Mucosa of rectum (tissue), 2 donors: ENCODE data around the gene IRF2BPL.

Experiments
- H3K27ac ChIP-seq, 2 donors: one replicate each; pipeline ENCODE4 v1.7.0; 2013; ENCODE audit warnings: inconsistent platforms in 2 of 2, low read depth in 2 of 2, low read length in 2 of 2
- H3K27me3 ChIP-seq, 2 donors: one replicate each; pipeline ENCODE4 v1.7.0; 2013; ENCODE audit warnings: low read length in 2 of 2; ENCODE audit not compliant: control insufficient read depth in 2 of 2, insufficient read depth in 2 of 2
- H3K36me3 ChIP-seq, 2 donors: one replicate each; pipeline ENCODE4 v1.7.0; 2013; ENCODE audit warnings: low read length in 2 of 2; ENCODE audit not compliant: control insufficient read depth in 2 of 2, insufficient read depth in 2 of 2
- H3K4me1 ChIP-seq, 2 donors: one replicate each; pipeline ENCODE4 v1.7.0; 2013; ENCODE audit warnings: low read length in 2 of 2, mild to moderate bottlenecking in 1 of 2; ENCODE audit not compliant: control insufficient read depth in 2 of 2, insufficient read depth in 2 of 2
- H3K4me3 ChIP-seq, 2 donors: one replicate each; pipeline ENCODE4 v1.7.0; 2013; ENCODE audit warnings: low read length in 2 of 2
- H3K9ac ChIP-seq, 2 donors: one replicate each; pipeline ENCODE4 v1.7.0; 2013; ENCODE audit warnings: low read length in 2 of 2, low read depth in 1 of 2, mild to moderate bottlenecking in 1 of 2
- H3K9me3 ChIP-seq, 2 donors: one replicate each; pipeline ENCODE4 v1.7.0; 2013; ENCODE audit warnings: low read length in 2 of 2; ENCODE audit not compliant: control insufficient read depth in 2 of 2
- donor health status: healthy.
- donor health status: Normal muscosa, but diverticular disease.

IRF2BPL gene

DNA sequence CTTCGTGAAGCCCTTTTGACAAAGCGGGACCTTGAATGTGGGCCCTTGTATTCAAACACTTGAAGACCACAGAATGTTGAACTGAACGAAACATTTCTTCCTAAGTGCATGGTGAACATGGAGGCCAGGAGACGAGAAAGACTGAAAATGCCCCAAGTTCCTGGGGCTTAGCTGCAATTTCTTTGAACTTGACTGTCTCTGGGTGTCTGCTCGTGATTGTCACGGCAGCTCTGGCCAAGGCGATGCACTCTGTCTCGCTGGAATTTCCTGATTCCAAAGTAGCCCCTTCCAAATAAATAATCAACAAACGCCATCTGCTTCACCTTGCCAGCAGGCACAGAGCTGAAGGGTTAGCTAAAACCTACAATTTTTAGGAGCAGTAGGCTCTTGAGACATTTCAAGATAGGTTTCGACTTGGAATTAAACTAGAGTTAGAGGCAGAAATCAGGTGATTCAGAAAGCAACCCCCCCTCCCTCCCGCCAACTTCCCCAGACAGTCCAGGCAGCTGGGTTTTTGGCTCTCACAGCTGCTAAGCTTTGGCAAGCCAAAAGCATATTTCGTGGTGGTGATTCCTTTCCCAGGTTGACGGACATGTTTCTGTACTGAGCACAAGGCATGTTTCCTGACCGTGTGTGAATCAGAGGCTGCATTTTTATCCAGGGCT is 13.5 kb upstream of the IRF2BPL start:
- H3K4me1 ChIP-seq: peaks cover 66 to 73% of the 10 kb centered on the region in 2 donors
- H3K27ac ChIP-seq: peak overlapping the region; percentile 88 to 95
- H3K4me3 ChIP-seq: no peak overlapping the region
- no peaks in the 10 kb centered on the region for H3K27me3 ChIP-seq
- H3K36me3 ChIP-seq: no peaks in the 10 kb centered on the region
- H3K9me3 ChIP-seq: no peaks in the 10 kb centered on the region
- H3K9ac ChIP-seq: peak overlapping the region; percentile 15 to 48

DNA sequence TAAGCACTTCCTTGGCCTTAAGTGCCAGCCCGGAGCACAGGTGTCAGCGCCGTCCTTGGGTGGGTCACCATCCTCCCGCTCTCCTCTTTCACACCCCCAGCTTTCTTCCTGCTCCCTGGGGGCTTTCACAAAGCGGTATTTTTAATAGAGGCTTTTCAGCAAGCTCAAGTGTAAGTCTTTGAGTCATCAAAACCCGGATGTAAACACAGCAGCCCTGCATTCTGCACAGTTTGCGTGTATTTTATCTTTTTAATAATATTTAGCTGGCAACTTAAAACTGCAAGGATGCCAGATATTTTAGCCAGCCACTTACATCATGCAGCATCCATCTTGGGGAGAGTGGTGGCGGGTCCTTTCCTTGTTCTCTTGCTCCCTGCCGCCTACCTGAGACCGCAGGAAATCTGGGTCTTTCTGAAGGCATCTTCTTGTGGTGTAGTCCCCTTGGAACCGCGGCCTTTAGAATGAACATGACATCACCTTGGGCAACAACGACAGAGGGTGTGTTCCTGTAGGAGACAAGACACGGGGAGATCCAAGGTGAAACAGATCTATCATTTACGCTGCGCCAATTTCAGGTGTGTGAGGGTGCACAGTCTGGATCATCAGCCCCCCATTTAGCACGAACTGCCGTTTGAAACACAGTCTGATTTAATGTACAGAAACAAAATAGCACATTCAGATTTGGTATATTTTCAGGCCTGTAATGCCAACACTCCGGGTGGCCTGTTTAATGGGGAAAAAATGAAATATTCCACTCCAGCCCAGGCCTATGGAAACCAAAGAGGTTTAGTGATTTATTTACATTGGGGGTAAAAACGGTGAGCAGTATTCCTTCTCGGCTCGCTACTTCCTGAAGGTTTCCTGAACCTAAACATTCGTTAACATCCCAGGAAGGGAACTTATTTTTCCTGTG is 12.5 kb upstream of the IRF2BPL start:
- Histone ChIP-seq H3K27ac (peak overlapping the region; percentile 88 to 95), H3K4me3 (peak overlapping the region; percentile 59 to 65), H3K36me3 (no peaks in the 10 kb centered on the region), H3K9me3 (no peaks in the 10 kb centered on the region), H3K4me1 (peaks cover 61 to 72% of the 10 kb centered on the region in 2 donors), H3K9ac (peak overlapping the region; percentile 48 to 68), H3K27me3 (no peaks in the 10 kb centered on the region)

- no peaks in the 10 kb centered on the region for H3K27me3 ChIP-seq
- no peaks in the 10 kb centered on the region for H3K36me3 ChIP-seq
- no peaks in the 10 kb centered on the region for H3K9me3 ChIP-seq
- H3K27ac ChIP-seq: peak overlapping the region; percentile 88 to 95
- peak overlapping the region; percentile 62 to 77 for H3K9ac ChIP-seq
- H3K4me3 ChIP-seq: peak overlapping the region; percentile 59 to 66
- peaks cover 53 to 64% of the 10 kb centered on the region in 2 donors for H3K4me1 ChIP-seq
Measured at GRCh38 chr14:77040059-77040740, 11.7 kb upstream of the IRF2BPL start.

DNA sequence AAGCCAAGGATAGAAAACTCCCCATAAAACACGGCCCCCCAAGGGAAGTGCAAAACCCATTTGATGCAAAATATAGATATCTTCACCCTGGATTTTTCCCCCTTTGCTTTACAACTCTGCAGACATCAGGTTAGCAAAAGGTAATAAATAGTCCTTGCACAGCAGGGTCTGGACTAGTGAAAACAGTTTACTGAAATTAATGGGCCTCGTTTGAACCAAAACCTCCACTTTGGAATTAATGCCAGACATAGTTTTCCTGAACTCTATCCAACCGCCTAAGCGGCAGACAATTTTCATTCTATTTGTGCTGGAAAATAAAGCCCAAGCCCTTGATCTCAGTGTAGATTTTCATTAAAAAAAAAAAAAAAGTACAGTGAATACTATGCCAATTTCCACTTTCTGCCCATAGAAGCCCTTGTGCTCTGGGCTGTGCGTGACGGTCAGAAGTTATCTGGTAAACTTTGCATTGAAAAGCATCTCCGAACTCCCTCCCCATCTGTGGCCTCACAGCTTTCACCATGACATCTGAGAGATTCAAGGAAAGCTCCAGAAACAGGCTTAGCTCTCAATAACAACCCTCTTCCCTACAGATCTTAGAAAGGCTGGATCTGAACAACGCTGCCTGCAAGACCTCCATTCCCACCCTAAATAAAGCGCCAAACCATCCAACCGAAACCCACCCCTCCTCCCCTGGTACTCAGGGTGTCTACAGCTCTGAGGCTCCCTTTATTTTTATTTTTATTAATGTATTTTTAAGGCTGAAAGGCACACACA is 11.0 kb upstream of the IRF2BPL start:
- Histone ChIP-seq H3K27ac (peak overlapping the region; percentile 88 to 95), H3K9ac (peak overlapping the region; percentile 62 to 77), H3K9me3 (no peaks in the 10 kb centered on the region), H3K4me1 (peaks cover 47 to 58% of the 10 kb centered on the region in 2 donors), H3K36me3 (no peaks in the 10 kb centered on the region), H3K27me3 (no peaks in the 10 kb centered on the region), H3K4me3 (peak overlapping the region; percentile 59 to 66)

- Histone ChIP-seq H3K27me3 (no peaks in the 10 kb centered on the region), H3K9me3 (no peaks in the 10 kb centered on the region), H3K9ac (peak overlapping the region in 1 of 2 donors; percentile 36), H3K4me1 (peaks cover 43 to 56% of the 10 kb centered on the region in 2 donors), H3K27ac (peak overlapping the region; percentile 88 to 95), H3K36me3 (no peaks in the 10 kb centered on the region), H3K4me3 (no peak overlapping the region)
Measured at GRCh38 chr14:77037938-77038568, 9.5 kb upstream of the IRF2BPL start.

- Histone ChIP-seq H3K9ac (no peak overlapping the region), H3K9me3 (no peaks in the 10 kb centered on the region), H3K27me3 (no peaks in the 10 kb centered on the region), H3K4me3 (no peak overlapping the region), H3K36me3 (no peaks in the 10 kb centered on the region), H3K27ac (peak overlapping the region; percentile 88 to 95), H3K4me1 (peaks cover 47 to 56% of the 10 kb centered on the region in 2 donors)
Measured at GRCh38 chr14:77037215-77037937, 8.9 kb upstream of the IRF2BPL start.

DNA sequence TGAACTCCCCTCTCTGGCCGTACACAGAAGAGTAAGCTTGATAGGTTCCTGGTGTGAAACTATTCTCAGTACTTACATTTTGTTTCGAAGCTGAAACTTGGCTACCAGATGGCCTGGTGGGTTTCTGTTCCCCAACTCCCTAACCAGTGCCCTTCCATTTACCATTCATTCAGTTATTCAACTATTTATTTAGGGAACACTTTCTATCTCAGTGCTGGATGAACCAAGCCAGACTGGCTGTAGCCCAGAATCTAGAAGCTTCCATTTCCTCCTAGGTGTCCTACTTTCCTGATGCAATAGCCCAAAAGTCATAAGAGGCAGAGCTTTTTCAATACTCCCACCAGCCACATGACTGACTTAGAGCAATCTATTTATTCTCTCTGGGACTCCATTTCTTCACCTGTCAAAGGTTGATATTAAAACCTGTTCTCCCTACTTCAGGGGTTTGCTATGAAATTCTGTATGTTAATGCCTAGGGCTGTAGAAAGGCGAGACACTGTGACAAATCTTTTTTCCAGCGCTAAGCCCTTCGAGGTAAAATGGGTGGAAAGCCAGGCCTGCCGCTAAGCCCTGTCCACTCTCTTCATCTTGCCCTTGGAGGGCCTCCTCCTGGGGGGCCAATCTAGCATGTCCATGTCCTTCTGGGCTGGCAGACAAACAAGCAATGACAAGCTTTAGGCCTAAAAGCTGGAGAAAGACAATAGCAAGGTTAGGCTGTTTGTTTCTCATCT is 8.1 kb upstream of the IRF2BPL start:
- Histone ChIP-seq H3K9ac (no peak overlapping the region), H3K9me3 (no peaks in the 10 kb centered on the region), H3K4me1 (peaks cover 46 to 56% of the 10 kb centered on the region in 2 donors), H3K4me3 (no peak overlapping the region), H3K27me3 (no peaks in the 10 kb centered on the region), H3K36me3 (no peaks in the 10 kb centered on the region), H3K27ac (peak overlapping the region; percentile 16 to 56)

- Histone ChIP-seq H3K9me3 (no peaks in the 10 kb centered on the region), H3K27me3 (no peaks in the 10 kb centered on the region), H3K27ac (peak overlapping the region; percentile 17 to 46), H3K36me3 (no peaks in the 10 kb centered on the region), H3K9ac (peak overlapping the region in 1 of 2 donors; percentile 7), H3K4me3 (no peak overlapping the region), H3K4me1 (peaks cover 42 to 51% of the 10 kb centered on the region in 2 donors)
Measured at GRCh38 chr14:77035267-77035666, 6.8 kb upstream of the IRF2BPL start.
